ENCODE data around the gene HYAL2. TPM values are rescaled to one million over a fixed set of nuclear protein-coding genes. Genes with fewer than 3 reads are reported as not detected.

The HYAL2 gene
- total and polyA plus RNA-seq, 2 donors from 2014 or later = 93.2 to 142 TPM

DNA sequence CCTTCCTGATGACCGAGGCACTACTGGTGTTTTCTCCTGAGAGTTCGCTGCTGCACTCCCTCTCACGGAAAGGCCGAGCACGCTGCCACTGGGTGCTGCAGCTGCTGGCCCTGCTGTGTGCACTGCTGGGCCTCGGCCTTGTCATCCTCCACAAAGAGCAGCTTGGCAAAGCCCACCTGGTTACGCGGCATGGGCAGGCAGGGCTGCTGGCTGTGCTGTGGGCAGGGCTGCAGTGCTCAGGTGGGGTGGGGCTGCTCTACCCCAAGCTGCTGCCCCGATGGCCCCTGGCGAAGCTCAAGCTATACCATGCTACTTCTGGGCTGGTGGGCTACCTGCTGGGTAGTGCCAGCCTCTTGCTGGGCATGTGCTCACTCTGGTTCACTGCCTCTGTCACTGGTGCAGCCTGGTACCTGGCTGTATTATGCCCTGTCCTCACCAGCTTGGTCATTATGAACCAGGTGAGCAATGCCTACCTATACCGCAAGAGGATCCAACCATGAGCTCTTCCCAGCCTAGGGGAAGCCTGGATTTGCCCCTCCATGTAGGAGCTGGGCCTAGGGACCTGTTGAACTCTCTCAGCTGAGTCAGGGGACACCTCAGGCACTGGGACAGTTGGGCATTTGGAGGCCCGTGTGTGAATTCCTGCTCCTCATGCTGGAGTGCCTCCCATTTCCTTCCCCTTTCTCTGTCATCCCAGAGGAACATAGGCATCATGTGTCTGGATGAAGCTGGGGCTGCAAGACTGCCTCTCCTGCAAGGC lies 30.9 kb upstream of the HYAL2 start:
- intact Hi-C loops (cut with DNase I) = no loop called here
- H3K27ac ChIP-seq (ENCODE audit: low read depth in 2 of 2, low read length in 2 of 2) = no peak overlapping the region

DNA sequence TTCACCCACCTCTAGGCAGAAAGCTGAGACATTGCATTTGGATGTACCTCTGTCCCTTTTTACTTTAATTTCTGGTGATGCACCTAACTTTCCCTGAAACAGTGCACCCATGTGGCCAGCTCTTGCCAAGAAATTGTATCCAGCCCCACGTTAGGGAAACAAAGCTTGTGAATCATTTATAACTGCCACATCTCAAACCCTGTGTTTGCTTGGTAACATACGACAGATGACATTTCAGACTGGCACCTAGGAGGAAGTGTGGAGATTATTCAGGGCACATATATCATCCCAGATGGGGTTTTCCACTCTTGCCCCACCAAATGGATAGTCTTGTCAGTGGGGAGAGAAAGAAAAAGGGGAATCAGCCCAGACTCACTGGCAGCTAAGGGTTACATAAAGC lies 30.2 kb upstream of the HYAL2 start:
- no peak overlapping the region for H3K9ac ChIP-seq (ENCODE audit: low read length in 3 of 3)
- intact Hi-C loops (cut with DNase I) = no loop called here
- TF ChIP-seq, protein P1, sequence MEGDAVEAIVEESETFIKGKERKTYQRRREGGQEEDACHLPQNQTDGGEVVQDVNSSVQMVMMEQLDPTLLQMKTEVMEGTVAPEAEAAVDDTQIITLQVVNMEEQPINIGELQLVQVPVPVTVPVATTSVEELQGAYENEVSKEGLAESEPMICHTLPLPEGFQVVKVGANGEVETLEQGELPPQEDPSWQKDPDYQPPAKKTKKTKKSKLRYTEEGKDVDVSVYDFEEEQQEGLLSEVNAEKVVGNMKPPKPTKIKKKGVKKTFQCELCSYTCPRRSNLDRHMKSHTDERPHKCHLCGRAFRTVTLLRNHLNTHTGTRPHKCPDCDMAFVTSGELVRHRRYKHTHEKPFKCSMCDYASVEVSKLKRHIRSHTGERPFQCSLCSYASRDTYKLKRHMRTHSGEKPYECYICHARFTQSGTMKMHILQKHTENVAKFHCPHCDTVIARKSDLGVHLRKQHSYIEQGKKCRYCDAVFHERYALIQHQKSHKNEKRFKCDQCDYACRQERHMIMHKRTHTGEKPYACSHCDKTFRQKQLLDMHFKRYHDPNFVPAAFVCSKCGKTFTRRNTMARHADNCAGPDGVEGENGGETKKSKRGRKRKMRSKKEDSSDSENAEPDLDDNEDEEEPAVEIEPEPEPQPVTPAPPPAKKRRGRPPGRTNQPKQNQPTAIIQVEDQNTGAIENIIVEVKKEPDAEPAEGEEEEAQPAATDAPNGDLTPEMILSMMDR (IDR thresholded peaks at IDR 0.05; ENCODE audit: borderline replicate concordance, extremely low read depth, insufficient read depth) = no peak
- peaks cover 3 to 30% (median 15%) of the 10 kb centered on the region in 3 donors for H3K36me3 ChIP-seq (ENCODE audit: control insufficient read depth in 2 of 3, insufficient read depth in 3 of 3, low read length in 3 of 3)
- H3K9me3 ChIP-seq (ENCODE audit: control insufficient read depth in 2 of 3, insufficient read depth in 1 of 3, low read length in 3 of 3) = no peaks in the 10 kb centered on the region
- H3K4me3 ChIP-seq (ENCODE audit: low read length in 3 of 3) = no peak overlapping the region
- no peak overlapping the region for H3K27ac ChIP-seq (ENCODE audit: low read depth in 2 of 2, low read length in 2 of 2)
- peaks cover 0 to 55% (median 40%) of the 10 kb centered on the region in 3 donors for H3K4me1 ChIP-seq (ENCODE audit: control insufficient read depth in 2 of 3, insufficient read depth in 2 of 3, low read depth in 1 of 3, low read length in 3 of 3)
- DNase-seq = no peak
- no peaks in the 10 kb centered on the region for H3K27me3 ChIP-seq (ENCODE audit: control insufficient read depth, insufficient read depth, low read length)
- no peak for FAIRE-seq

More for the DNA sequence above, 30.9 kb upstream of the HYAL2 start:
- TF ChIP-seq, protein P1 (IDR thresholded peaks at IDR 0.05; ENCODE audit: borderline replicate concordance, extremely low read depth, insufficient read depth) = no peak
- H3K27me3 ChIP-seq (ENCODE audit: control insufficient read depth, insufficient read depth, low read length) = no peaks in the 10 kb centered on the region
- H3K4me1 ChIP-seq (ENCODE audit: control insufficient read depth in 2 of 3, insufficient read depth in 2 of 3, low read depth in 1 of 3, low read length in 3 of 3) = peaks cover 0 to 61% (median 43%) of the 10 kb centered on the region in 3 donors
- peaks cover 3 to 30% (median 15%) of the 10 kb centered on the region in 3 donors for H3K36me3 ChIP-seq (ENCODE audit: control insufficient read depth in 2 of 3, insufficient read depth in 3 of 3, low read length in 3 of 3)
- no peak overlapping the region for H3K4me3 ChIP-seq (ENCODE audit: low read length in 3 of 3)
- H3K9me3 ChIP-seq (ENCODE audit: control insufficient read depth in 2 of 3, insufficient read depth in 1 of 3, low read length in 3 of 3) = no peaks in the 10 kb centered on the region
- no peak for DNase-seq
- FAIRE-seq = no peak
- H3K9ac ChIP-seq (ENCODE audit: low read length in 3 of 3) = no peak overlapping the region

DNA sequence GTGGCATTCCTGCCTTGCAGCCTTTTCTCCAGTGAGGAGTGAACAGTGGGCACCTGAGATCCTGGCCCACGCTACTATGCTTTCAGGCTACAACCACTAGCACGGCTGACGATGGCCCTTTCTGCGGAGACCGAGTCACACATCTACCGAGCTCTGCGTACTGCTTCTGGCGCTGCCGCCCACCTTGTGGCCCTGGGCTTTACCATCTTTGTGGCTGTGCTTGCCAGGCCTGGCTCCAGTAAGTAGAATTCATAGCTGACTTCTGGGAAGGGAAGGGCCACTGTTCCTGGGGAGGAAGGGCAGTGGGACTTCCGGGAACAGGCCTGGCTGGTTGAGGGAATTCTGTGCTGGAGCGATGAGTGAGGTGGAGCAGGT lies 28.8 kb upstream of the HYAL2 start:
- DNase-seq (peak in 1 of 5 donors; percentile 58), FAIRE-seq (no peak)
- H3K27ac ChIP-seq (ENCODE audit: low read depth in 2 of 2, low read length in 2 of 2) = peak overlapping the region in 1 of 2 donors; percentile 98
- H3K4me1 ChIP-seq (ENCODE audit: control insufficient read depth in 2 of 3, insufficient read depth in 2 of 3, low read depth in 1 of 3, low read length in 3 of 3) = peaks cover 0 to 40% (median 27%) of the 10 kb centered on the region in 3 donors
- peak overlapping the region; percentile 81 to 97 (median 86) for H3K4me3 ChIP-seq (ENCODE audit: low read length in 3 of 3)
- TF ChIP-seq, protein P1 (IDR thresholded peaks at IDR 0.05; ENCODE audit: borderline replicate concordance, extremely low read depth, insufficient read depth) = no peak
- H3K36me3 ChIP-seq (ENCODE audit: control insufficient read depth in 2 of 3, insufficient read depth in 3 of 3, low read length in 3 of 3) = peaks cover under 1 to 31% (median 14%) of the 10 kb centered on the region in 3 donors
- no peaks in the 10 kb centered on the region for H3K27me3 ChIP-seq (ENCODE audit: control insufficient read depth, insufficient read depth, low read length)
- intact Hi-C loops (cut with DNase I) = no loop called here
- peak overlapping the region; percentile 69 to 91 (median 72) for H3K9ac ChIP-seq (ENCODE audit: low read length in 3 of 3)
- H3K9me3 ChIP-seq (ENCODE audit: control insufficient read depth in 2 of 3, insufficient read depth in 1 of 3, low read length in 3 of 3) = no peaks in the 10 kb centered on the region
